ENCODE data around the gene GINM1.

GRCh38 chr6:149566410-149567193, 427 bp downstream of the GINM1 start:
- TF ChIP-seq FOXA1 (IDR thresholded peaks at IDR 0.05): no peak
- no peak for TF ChIP-seq SUZ12 (IDR thresholded peaks at IDR 0.05)
- no peak for TF ChIP-seq FOXK2 (IDR thresholded peaks at IDR 0.05)
- TF ChIP-seq TARDBP (IDR thresholded peaks at IDR 0.05): no peak
- TF ChIP-seq BHLHE40 (IDR thresholded peaks at IDR 0.05; ENCODE audit: borderline replicate concordance): no peak

All from HEK293T (cell line).